Limb (tissue), 2 donors: ENCODE measurements around the gene ATP5ME.
"Not testable (repeated sequence)": the region's sequence is repeated elsewhere in the genome, so short reads cannot be mapped to it uniquely, and the experiment has no call there.

Experiments used
- DNase-seq, 2 donors: peaks; one replicate each; pipeline ENCODE4 v3.0.0-alpha.2; 2016; ENCODE audit errors: extremely low spot score in 2 of 2

The ATP5ME gene

GRCh38 chr4:669806-670559, 4.1 kb downstream of the ATP5ME start:
- DNase-seq, result not testable (repeated sequence)

GRCh38 chr4:668219-668618, 5.9 kb downstream of the ATP5ME start:
- DNase-seq, result not testable (repeated sequence)

- no peak for DNase-seq
These were observed 6.5 kb downstream of the ATP5ME start for GRCh38 chr4:667545-667925.

- DNase-seq, result no peak
These were observed 7.1 kb downstream of the ATP5ME start for GRCh38 chr4:666822-667544.

- DNase-seq, result no peak
These were observed 7.7 kb downstream of the ATP5ME start for GRCh38 chr4:666436-666810.

- DNase-seq, result no peak
These were observed 8.2 kb downstream of the ATP5ME start for GRCh38 chr4:665751-666435.

- peak in 1 of 2 donors; percentile 27 for DNase-seq
These were observed 8.7 kb downstream of the ATP5ME start for GRCh38 chr4:665381-665750.

- DNase-seq, result peak in 1 of 2 donors; percentile 27
These were observed 9.3 kb downstream of the ATP5ME start for GRCh38 chr4:664713-665231.

GRCh38 chr4:663438-664428, 10.3 kb downstream of the ATP5ME start:
- peak in 1 of 2 donors; percentile 78 for DNase-seq

- DNase-seq, result peak in 1 of 2 donors; percentile 32
These were observed 11.0 kb downstream of the ATP5ME start for GRCh38 chr4:663046-663437.

- DNase-seq, result peak in 1 of 2 donors; percentile 19
These were observed 12.0 kb downstream of the ATP5ME start for GRCh38 chr4:661881-662761.

- peak in 1 of 2 donors; percentile 21 for DNase-seq
These were observed 12.8 kb downstream of the ATP5ME start for GRCh38 chr4:661231-661630.

GRCh38 chr4:660401-660800, 13.7 kb downstream of the ATP5ME start:
- DNase-seq, result peak in 1 of 2 donors; percentile 12

GRCh38 chr4:659851-660250, 14.2 kb downstream of the ATP5ME start:
- peak in 1 of 2 donors; percentile 15 for DNase-seq

- peak in 1 of 2 donors; percentile 29 for DNase-seq
These were observed 15.1 kb downstream of the ATP5ME start for GRCh38 chr4:658681-659667.

- peak in 1 of 2 donors; percentile 59 for DNase-seq
These were observed 16.0 kb downstream of the ATP5ME start for GRCh38 chr4:657834-658667.

GRCh38 chr4:657338-657833, 16.7 kb downstream of the ATP5ME start:
- peak in 1 of 2 donors; percentile 40 for DNase-seq
